GM18861 (cell line): ENCODE measurements around the gene TMEM255A.
"Not testable (repeated sequence)": the region's sequence is repeated elsewhere in the genome, so short reads cannot be mapped to it uniquely, and the experiment has no call there.

Experiments used
- ATAC-seq: cut with Tn5 transposase; IDR thresholded peaks from one replicate; pipeline ENCODE4 v1.9.1; 2021; ENCODE audit not compliant: unreplicated experiment

TMEM255A gene

DNA sequence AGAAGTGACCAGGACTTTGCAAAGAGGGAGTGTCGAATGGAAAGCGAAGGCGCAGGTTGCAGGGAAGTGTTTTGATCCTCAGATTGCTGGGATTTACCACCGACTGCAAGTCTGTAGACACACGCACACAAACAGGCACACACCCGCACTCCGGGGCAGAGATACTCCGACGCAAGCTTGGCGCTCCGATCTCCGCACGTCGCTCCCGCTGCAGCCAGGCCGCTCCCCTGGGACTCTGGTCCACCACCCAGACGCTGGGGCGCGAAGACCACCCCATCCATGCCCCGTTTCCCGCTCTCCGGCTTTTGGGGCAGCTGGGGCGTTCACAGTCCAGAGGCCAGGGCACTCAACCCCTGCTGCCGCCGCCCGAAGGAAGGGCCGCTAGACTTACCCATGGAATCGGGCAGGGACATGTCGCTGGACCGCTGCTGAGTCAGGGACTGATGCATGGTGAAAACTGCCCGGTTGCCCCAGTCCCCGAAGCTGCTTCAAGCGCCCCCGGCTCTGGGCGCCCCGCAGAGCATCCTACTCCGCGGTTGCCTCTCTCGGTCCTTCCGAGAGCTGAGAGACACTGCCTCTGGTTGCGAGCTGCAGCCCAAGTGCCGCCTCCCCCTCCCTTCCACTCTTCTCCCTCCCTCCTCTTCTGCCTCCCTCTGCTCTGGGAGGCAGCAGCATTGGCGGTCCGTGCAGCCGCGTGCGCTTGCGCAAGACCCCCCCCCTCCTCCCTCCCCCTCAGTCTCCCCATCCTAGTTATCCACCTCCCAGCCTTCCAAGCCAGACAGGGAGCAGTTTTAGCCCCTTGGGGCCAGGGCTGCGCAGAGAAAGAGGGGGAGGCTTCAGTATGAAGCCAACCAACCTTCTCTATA lies at the start of gene TMEM255A:
TSS of gene TMEM255A (minus strand) at position 601 of the 866 bp plus-strand sequence. CDS start at position 449, 152 bp downstream.
- ATAC-seq = no peak

GRCh38 chrX:120358737-120359456 lies 47.6 kb upstream of the TMEM255A start:
- ATAC-seq = no peak

GRCh38 chrX:120357186-120357585 lies 45.9 kb upstream of the TMEM255A start:
- ATAC-seq = no peak

DNA sequence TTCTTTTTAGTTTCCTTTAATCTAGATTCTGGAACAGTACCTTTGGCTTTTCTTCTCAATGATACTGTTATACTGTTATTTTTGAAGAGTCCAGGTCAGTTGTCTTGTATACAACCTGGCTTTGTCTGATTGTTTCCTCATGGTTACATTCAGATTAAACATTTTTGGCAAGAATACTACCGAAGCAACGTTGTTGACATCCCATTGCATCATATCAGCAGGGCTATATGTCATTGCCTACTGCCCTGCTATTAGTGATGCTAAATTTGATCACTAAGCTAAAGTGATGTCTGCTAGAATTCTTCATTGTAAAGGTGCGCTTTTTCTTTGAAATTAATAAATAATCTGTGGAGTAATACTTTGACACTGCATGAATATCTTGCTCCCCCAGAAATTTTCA lies 44.8 kb upstream of the TMEM255A start:
- no peak for ATAC-seq

DNA sequence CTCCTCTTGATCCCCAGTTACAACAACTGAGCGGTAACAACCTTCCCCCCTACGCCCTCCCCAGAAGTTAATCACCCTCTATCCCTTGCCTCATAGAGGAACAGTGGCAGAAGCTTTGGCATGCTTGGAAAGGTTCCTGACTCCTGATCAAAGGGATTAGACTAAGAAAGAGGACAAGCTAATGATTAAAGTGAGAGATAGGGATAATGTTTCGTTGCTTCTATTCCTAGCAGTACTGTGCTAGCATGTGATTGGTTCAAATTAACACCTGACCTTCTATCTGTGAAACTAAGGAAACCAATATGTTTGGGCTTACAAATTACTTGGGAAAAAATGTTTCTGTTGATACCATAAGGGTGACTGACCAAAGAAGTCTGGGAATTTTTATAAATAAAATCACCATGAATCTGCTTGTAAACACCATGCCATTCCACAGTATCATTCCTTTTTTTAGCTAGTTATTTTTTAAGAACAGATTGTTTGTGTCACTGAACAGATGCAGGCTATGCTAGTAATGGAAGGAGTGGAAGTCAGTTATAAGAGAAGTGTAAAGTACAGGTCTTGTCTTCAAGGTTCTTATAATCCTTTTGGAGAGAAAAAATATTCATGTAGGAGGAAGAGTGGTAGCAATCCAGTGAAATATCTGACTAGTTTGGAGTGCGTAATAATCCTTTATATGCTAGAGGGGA lies 39.3 kb upstream of the TMEM255A start:
- no peak for ATAC-seq

- not testable (repeated sequence) for ATAC-seq
Measured at GRCh38 chrX:120344566-120344965, 33.3 kb upstream of the TMEM255A start.

DNA sequence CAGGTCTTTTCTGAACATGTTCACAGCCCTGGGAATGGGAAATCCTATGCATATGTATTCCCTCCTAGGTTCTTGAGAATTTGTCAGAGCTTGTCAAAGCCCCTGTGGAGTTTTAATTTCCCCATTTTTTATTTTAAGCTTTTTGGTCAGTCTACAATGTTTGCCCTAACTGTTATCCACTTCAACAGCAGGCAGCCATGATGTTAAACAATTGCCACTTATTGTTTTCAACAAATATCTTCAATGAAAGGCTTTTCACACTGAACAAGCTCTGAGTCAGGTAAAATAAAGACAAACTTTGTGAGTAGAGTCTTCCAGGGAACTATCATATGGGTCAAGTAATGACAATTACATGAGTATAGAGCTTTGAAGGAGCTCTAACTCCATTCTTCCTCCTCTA lies 25.6 kb upstream of the TMEM255A start:
- ATAC-seq = no peak

- no peak for ATAC-seq
Measured at GRCh38 chrX:120335289-120335688, 24.0 kb upstream of the TMEM255A start.

- ATAC-seq = no peak
Measured at GRCh38 chrX:120334603-120335002, 23.3 kb upstream of the TMEM255A start.

DNA sequence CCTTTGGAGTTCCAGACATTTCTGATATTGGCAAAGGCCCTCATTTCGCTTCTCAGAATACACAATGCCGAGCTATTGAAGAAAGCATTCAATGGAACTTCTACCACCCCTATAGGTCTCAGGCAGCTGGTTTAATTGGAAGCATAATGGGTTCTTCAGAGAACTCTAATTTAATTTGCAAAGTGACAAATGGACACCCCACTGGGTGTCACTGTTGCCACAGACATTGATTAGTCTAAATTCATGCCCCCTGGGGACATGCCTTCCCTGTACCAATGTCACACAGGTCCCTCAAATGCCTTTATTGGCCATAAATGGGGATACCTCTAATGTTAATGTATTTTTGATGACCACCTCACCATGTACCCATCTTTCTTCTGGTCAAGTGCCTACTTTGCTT lies 22.9 kb upstream of the TMEM255A start:
- no peak for ATAC-seq

DNA sequence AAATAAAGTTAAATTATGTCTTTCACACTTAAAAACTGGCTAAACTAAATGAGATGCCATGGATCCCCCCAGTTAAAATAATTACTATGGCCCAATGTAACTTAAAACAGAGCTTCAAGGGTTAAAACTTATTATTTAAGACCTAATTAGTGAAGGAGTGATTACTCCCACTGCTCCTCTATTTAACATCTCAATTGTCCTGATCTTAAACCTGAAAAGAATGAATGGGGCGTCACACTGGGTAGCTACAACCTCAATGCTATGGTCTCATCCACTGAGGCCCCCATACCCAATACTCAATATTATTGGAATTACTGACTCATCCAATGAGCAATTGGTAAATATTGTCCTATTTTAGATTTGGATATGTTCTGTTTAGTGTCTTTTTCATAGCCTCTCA lies 21.1 kb upstream of the TMEM255A start:
- ATAC-seq = no peak

DNA sequence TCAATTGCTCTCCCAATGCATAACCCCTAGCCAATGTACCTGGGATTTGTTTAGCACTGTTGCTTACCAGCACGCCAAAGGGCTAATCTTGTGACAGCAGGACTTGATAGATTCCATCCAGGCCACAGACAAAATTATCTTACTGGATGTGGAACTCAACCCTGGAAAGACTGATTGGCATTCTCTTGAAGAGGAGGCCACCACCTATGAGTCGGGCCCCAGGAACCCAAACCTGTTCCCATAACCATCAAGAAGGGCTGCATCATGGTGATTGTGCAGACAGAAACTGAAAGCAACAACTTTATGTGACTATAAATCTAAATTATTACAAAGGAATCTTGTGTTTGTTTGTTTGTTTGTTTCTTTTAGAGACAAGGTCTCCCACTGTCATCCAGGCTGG lies 19.9 kb upstream of the TMEM255A start:
- no peak for ATAC-seq

DNA sequence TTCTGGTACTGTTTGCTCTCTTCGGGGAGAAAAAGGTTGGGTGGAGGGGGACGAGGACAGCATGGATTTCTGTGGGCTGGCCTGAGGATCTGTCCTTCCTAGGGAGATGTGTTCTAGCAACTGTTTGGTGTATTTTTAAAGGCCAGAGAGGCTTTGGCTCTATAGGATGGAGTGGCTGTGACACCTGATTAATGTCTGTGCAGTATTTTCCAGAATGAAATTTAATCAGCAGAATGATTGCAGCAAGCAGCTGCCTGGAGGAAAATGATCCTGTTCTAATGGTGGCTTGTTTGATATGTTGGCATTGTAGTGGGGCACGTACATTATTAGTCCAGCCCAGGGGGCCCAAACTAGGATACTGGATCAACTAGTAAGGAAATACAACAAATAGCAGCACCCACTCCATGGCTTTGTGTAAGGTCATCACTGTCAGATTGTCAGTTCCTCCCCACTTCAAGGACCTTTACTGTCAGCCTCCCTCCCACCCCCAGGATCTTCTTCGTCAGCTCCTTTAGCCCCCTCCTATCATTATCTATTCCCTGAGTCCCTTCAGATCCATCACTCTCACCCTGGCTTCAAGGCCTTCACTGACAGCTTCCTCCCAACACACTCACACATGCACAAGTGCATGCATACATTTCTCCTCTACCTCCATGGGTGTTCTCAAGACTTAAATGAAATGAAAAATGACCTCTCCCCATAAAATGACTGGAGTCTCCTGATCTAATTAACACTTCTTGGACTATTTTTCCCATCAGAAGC lies 10.4 kb upstream of the TMEM255A start:
- no peak for ATAC-seq

DNA sequence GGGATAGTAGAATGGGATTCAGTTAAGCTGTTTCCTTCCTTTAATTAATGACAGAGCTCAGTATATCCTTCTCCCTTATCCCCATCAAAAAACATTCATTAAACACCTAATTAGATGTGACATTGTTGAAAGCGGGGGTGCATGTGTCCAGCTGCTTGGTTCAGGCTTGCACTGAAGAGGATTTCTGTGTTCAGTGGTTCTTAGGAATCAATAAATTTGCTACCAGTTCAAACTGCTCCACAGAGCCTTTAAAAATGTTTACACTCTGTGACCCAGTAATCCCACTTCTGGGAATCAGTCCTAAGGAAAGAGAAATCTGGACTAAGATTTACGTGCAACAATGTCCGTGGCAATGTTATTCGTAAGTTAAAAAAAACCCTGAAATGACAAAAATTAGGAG lies 7.2 kb upstream of the TMEM255A start:
- no peak for ATAC-seq

GRCh38 chrX:120316587-120317283 lies 5.5 kb upstream of the TMEM255A start:
- no peak for ATAC-seq

DNA sequence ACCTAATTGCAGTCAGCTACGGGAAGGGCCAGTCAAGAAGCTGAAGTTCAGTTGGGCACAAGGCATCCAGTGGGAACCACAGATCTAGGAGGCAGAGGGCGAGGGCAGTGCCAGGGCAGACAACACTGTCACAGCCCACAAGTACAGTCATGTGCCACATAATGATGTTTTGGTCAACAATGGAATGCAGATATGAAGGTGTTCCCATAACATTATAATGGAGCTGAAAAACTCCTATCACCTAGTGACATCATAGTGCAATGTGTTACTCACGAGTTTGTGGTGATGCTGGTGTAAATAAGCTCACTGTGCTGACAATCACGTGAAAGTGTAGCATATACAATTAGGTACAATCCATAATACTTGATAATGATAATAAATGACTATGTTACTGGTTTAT lies 4.5 kb upstream of the TMEM255A start:
- ATAC-seq = no peak

- no peak for ATAC-seq
Measured at GRCh38 chrX:120311727-120312063, 434 bp upstream of the TMEM255A start.

GRCh38 chrX:120309873-120310705 lies 1.2 kb downstream of the TMEM255A start:
- ATAC-seq = no peak
